IMR-90 (cell line): Measurements from ENCODE around the gene CNNM1. TPM values are rescaled to one million over a fixed set of nuclear protein-coding genes. Genes with fewer than 3 reads are reported as not detected.

Experiments used
- ATAC-seq: fragments of 200-7000 bp; cut with Tn5 transposase; 2 replicates; pipeline ENCODE4 v1.9.1; 2020; ENCODE audit warnings: low read depth, mild to moderate bottlenecking, moderate library complexity
- BruUV-seq: library from RNA; stranded (reverse); fragments of 400-500 nt; replicated peaks from 2 replicates; lab custom pipeline; 2021; lab: Mats Ljungman, UMichigan
- CTCF ChIA-PET: fragments of 300-600 bp; formaldehyde crosslinking; extraction: SDS; loops from one replicate; lab custom pipeline; 2021; ENCODE audit warnings: antibody characterized with exemption; lab: Yijun Ruan, JAX
- POLR2A ChIA-PET: fragments of 300-600 bp; sonication (Branson Sonifier 250); formaldehyde crosslinking; loops from one replicate; lab custom pipeline; 2022; ENCODE audit warnings: antibody characterized with exemption; ENCODE audit not compliant: unreplicated experiment; lab: Charles Lee
- DNase-seq: peaks from one replicate; pipeline ENCODE4 v3.0.0; 2013
- H2AFZ ChIP-seq: replicated peaks from 2 replicates; pipeline ENCODE3; 2013; ENCODE audit warnings: low read length, mild to moderate bottlenecking; ENCODE audit not compliant: poor library complexity
- H2AK5ac ChIP-seq: 2 replicates; pipeline ENCODE4 v1.6.1; 2013; ENCODE audit warnings: low read depth, low read length, inconsistent platforms
- H2AK9ac ChIP-seq: replicated peaks from 2 replicates; pipeline ENCODE3; 2013; ENCODE audit warnings: mild to moderate bottlenecking, low read depth, low read length, moderate library complexity; ENCODE audit not compliant: poor library complexity
- H2BK120ac ChIP-seq: 2 replicates; pipeline ENCODE4 v1.6.1; 2013; ENCODE audit warnings: low read depth, low read length, inconsistent platforms
- H2BK15ac ChIP-seq: 3 replicates; pipeline ENCODE4 v1.6.1; 2013; ENCODE audit warnings: low read depth, low read length, inconsistent platforms
- H2BK20ac ChIP-seq: 2 replicates; pipeline ENCODE4 v1.6.1; 2013; ENCODE audit warnings: low read depth, mild to moderate bottlenecking, inconsistent platforms, low read length, moderate library complexity
- H2BK5ac ChIP-seq: 2 replicates; pipeline ENCODE4 v1.6.1; 2013; ENCODE audit warnings: mild to moderate bottlenecking, low read depth, low read length, inconsistent platforms; ENCODE audit not compliant: poor library complexity, severe bottlenecking
- H3K14ac ChIP-seq: replicated peaks from 2 replicates; pipeline ENCODE4 v1.6.1; 2013; ENCODE audit warnings: low read depth, low read length, inconsistent platforms
- H3K18ac ChIP-seq: 2 replicates; pipeline ENCODE4 v1.6.1; 2013; ENCODE audit warnings: low read depth, low read length, control low read depth
- H3K23ac ChIP-seq: 2 replicates; pipeline ENCODE4 v1.6.1; 2013; ENCODE audit warnings: low read depth, low read length, inconsistent platforms
- H3K27ac ChIP-seq: 2 replicates; pipeline ENCODE4 v1.5.1; 2013; ENCODE audit warnings: mild to moderate bottlenecking, control low read depth, low read length; ENCODE audit not compliant: insufficient read depth
- H3K27me3 ChIP-seq: 2 replicates; pipeline ENCODE4 v1.6.1; 2013; ENCODE audit warnings: low read length; ENCODE audit not compliant: control insufficient read depth, insufficient read depth
- H3K36me3 ChIP-seq: 2 replicates; pipeline ENCODE4 v1.6.1; 2013; ENCODE audit warnings: low read length, mixed read lengths; ENCODE audit not compliant: control insufficient read depth, insufficient read depth
- H3K4ac ChIP-seq: 2 replicates; pipeline ENCODE4 v1.6.1; 2013; ENCODE audit warnings: low read depth, low read length, inconsistent platforms
- H3K4me1 ChIP-seq: 2 replicates; pipeline ENCODE4 v1.6.1; 2013; ENCODE audit warnings: low read length, mixed read lengths; ENCODE audit not compliant: control insufficient read depth, insufficient read depth
- H3K4me2 ChIP-seq: 2 replicates; pipeline ENCODE4 v1.6.1; 2013; ENCODE audit warnings: low read depth, mild to moderate bottlenecking, control low read depth, low read length, moderate library complexity
- H3K4me3 ChIP-seq: 2 replicates; pipeline ENCODE4 v1.5.1; 2013; ENCODE audit warnings: low read depth, mild to moderate bottlenecking, control low read depth, low read length, moderate library complexity; ENCODE audit not compliant: insufficient read depth
- H3K56ac ChIP-seq: 2 replicates; pipeline ENCODE4 v1.6.1; 2013; ENCODE audit warnings: low read length, inconsistent platforms; ENCODE audit not compliant: insufficient read depth; ENCODE audit errors: extremely low read depth
- H3K79me1 ChIP-seq, 2 experiments: 2 replicates each; pipeline ENCODE4 v1.6.1; 2013; ENCODE audit warnings: low read length in 2 of 2, inconsistent platforms in 1 of 2, low read depth in 1 of 2
- H3K9ac ChIP-seq: 2 replicates; pipeline ENCODE4 v1.6.1; 2013; ENCODE audit warnings: low read depth, low read length, control low read depth
- H3K9me1 ChIP-seq: 2 replicates; pipeline ENCODE4 v1.6.1; 2013; ENCODE audit warnings: low read length, inconsistent platforms; ENCODE audit not compliant: insufficient read depth
- H3K9me3 ChIP-seq: 2 replicates; pipeline ENCODE4 v1.6.1; 2013; ENCODE audit warnings: low read length; ENCODE audit not compliant: control insufficient read depth, insufficient read depth
- H4K20me1 ChIP-seq: 2 replicates; pipeline ENCODE4 v1.6.1; 2013; ENCODE audit warnings: low read length, inconsistent platforms; ENCODE audit not compliant: insufficient read depth
- H4K5ac ChIP-seq: 2 replicates; pipeline ENCODE4 v1.6.1; 2013; ENCODE audit warnings: mild to moderate bottlenecking, low read depth, low read length, control low read depth
- H4K8ac ChIP-seq, 2 experiments: 2 replicates each; pipeline ENCODE4 v1.6.1; 2013; ENCODE audit warnings: low read depth in 2 of 2, low read length in 2 of 2, control low read depth in 1 of 2, inconsistent platforms in 1 of 2
- H4K91ac ChIP-seq: 2 replicates; pipeline ENCODE4 v1.6.1; 2013; ENCODE audit warnings: low read depth, low read length, inconsistent platforms; ENCODE audit not compliant: insufficient read depth
- CEBPB ChIP-seq: IDR thresholded peaks from 2 replicates; pipeline ENCODE4 v1.6.1; 2012; ENCODE audit warnings: low read depth, low read length, improper control_type of control experiment
- CHD1 ChIP-seq: IDR thresholded peaks from 2 replicates; pipeline ENCODE4 v1.6.1; 2012; ENCODE audit warnings: low read depth, low read length, improper control_type of control experiment
- POLR2A ChIP-seq: IDR thresholded peaks from 2 replicates; pipeline ENCODE4 v1.6.1; 2012; ENCODE audit warnings: mild to moderate bottlenecking, low read depth, low read length
- RCOR1 ChIP-seq: IDR thresholded peaks from 2 replicates; pipeline ENCODE4 v1.6.1; 2012; ENCODE audit warnings: mild to moderate bottlenecking, low read length, improper control_type of control experiment; ENCODE audit not compliant: insufficient replicate concordance
- WGBS, 2 experiments: methylation state at CpG; one replicate each; pipeline versions ENCODE4 v1.1.5 to v1.1.7; 2013; ENCODE audit warnings: missing lambda C conversion rate in 2 of 2; ENCODE audit not compliant: insufficient read length in 1 of 2; ENCODE audit errors: extremely low coverage in 2 of 2; 5-methylcytosine and 5-hydroxymethylcytosine counted together
- dilution Hi-C: fragments of 300-500 bp; cut with HindIII; formaldehyde crosslinking; loops from one replicate; pipeline ENCODE4 v1.14.3; 2018; ENCODE audit warnings: low sequenced_read_pairs; ENCODE audit not compliant: unreplicated experiment
- in situ Hi-C: fragments of 300-500 bp; cut with MboI; formaldehyde crosslinking; loops from 3 replicates; pipeline ENCODE4 v1.14.3; 2019; ENCODE audit warnings: low sequenced_read_pairs, inconsistent platforms, mixed read lengths
- intact Hi-C: fragments of 100-400 bp; cut with micrococcal nuclease; formaldehyde crosslinking; loops from 2 replicates; pipeline ENCODE4 v1.10.0; 2022
- polyA plus RNA-seq, 3 experiments: library from polyadenylated mRNA; depleted of rRNA; stranded (reverse); fragments of >200 nt; gene quantifications; 2 replicates each; pipeline ENCODE4 v1.2.3, GENCODE V29; 2012; ENCODE audit warnings: low replicate concordance in 1 of 3
- total RNA-seq: library from RNA; depleted of rRNA; stranded (reverse); fragments of >200 nt; gene quantifications from 2 replicates; pipeline ENCODE4 v1.2.3, GENCODE V29; 2012
- TF ChIP-seq, protein P1 (sequence below): fragments of 150-350 bp; IDR thresholded peaks from 2 replicates; pipeline ENCODE4 v1.6.1; 2016; ENCODE audit warnings: low read depth, mild to moderate bottlenecking, low read length, moderate library complexity, borderline replicate concordance

Gene CNNM1
- total and polyA plus RNA-seq, 2 of the 4 experiments (the other 2 are of a cell fraction), result 0.18 to 0.39 TPM

- Histone ChIP-seq H3K18ac (no peak overlapping the region), H3K4ac (no peak overlapping the region), H2BK15ac (no peak overlapping the region), H3K4me3 (no peak overlapping the region), H2BK5ac (no peak overlapping the region), H2BK20ac (no peak overlapping the region), H3K4me2 (no peak overlapping the region), H4K20me1 (no peaks in the 10 kb centered on the region), H2AK9ac (no peak overlapping the region), H3K14ac (no peak overlapping the region), H3K27me3 (no peaks in the 10 kb centered on the region), H2BK120ac (no peak overlapping the region), H4K8ac (no peak overlapping the region), H3K56ac (no peak overlapping the region), H3K23ac (no peak overlapping the region), H3K4me1 (peaks cover 6% of the 10 kb centered on the region; the same call in 1 of the 2 replicates), H3K79me1 (no peaks in the 10 kb centered on the region), H2AK5ac (no peak overlapping the region), H3K36me3 (no peaks in the 10 kb centered on the region), H3K9me1 (0 out of 2 replicates have a peak, but pooled peaks cover 8% of the 10 kb centered on the region), H3K27ac (no peak overlapping the region), H4K5ac (no peak overlapping the region), H2AFZ (no peak overlapping the region), H3K9ac (no peak overlapping the region), H4K91ac (no peak overlapping the region), H3K9me3 (no peaks in the 10 kb centered on the region)
- no TSS peak for BruUV-seq
- in situ Hi-C loops, result no loop called here
- dilution Hi-C loops, result no loop called here
- WGBS, 2 experiments, result no CpG with 5 or more reads among the region's 1 CpG
- TF ChIP-seq, protein P1, sequence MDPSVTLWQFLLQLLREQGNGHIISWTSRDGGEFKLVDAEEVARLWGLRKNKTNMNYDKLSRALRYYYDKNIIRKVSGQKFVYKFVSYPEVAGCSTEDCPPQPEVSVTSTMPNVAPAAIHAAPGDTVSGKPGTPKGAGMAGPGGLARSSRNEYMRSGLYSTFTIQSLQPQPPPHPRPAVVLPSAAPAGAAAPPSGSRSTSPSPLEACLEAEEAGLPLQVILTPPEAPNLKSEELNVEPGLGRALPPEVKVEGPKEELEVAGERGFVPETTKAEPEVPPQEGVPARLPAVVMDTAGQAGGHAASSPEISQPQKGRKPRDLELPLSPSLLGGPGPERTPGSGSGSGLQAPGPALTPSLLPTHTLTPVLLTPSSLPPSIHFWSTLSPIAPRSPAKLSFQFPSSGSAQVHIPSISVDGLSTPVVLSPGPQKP, result no peak
- TF ChIP-seq RCOR1, result no peak
- TF ChIP-seq POLR2A, result no peak
- TF ChIP-seq CHD1, result no peak
- no peak for TF ChIP-seq CEBPB
- DNase-seq (no peak), ATAC-seq (no peak)
- intact Hi-C loops, result no loop called here
- CTCF ChIA-PET, result no interaction called here
- POLR2A ChIA-PET, result no interaction called here
Observed at GRCh38 chr10:99365736-99366135, 36.6 kb downstream of the CNNM1 start.
